Motor neuron (in vitro differentiated cells): Measurements from ENCODE around the gene TESK2. TPM values are rescaled to one million over a fixed set of nuclear protein-coding genes. Genes with fewer than 3 reads are reported as not detected.
A peak's percentile ranks its signal among the peaks of the same experiment; 100 is the strongest.
"Not testable (repeated sequence)": the region's sequence is repeated elsewhere in the genome, so short reads cannot be mapped to it uniquely, and the experiment has no call there.

Source experiments
- ATAC-seq, 8 experiments: fragments of 200-7000 bp; cut with Tn5 transposase; replicated peaks in 6 of 8; 2 replicates each; pipeline ENCODE4 v1.8.0; 2021; ENCODE audit warnings: mild to moderate bottlenecking in 8 of 8, moderate library complexity in 8 of 8
- H3K27ac ChIP-seq, 2 donors: fragments of 250-450 bp; sonication (Bioruptor Pico); 2 replicates each; pipeline ENCODE4 v1.9.0; 2021; ENCODE audit warnings: antibody characterized with exemption in 2 of 2, mild to moderate bottlenecking in 2 of 2, moderate library complexity in 1 of 2
- H3K4me1 ChIP-seq, 2 donors: fragments of 250-450 bp; sonication (Bioruptor Pico); replicated peaks in 1 of 2; 2 replicates each; pipeline ENCODE4 v1.6.1; 2021; ENCODE audit warnings: antibody characterized with exemption in 2 of 2, mild to moderate bottlenecking in 2 of 2, moderate library complexity in 1 of 2
- H3K4me3 ChIP-seq, 5 donors: fragments of 250-450 bp; sonication (Bioruptor Pico); 2 replicates each; pipeline ENCODE4 v1.9.0; 2021; ENCODE audit warnings: antibody characterized with exemption in 5 of 5, mild to moderate bottlenecking in 5 of 5, moderate library complexity in 4 of 5
- WGBS, 10 experiments: fragments of 450-650 bp; shearing (Covaris generic); methylation state at CpG; one replicate each; pipeline ENCODE4 v1.0.0; 2022; 5-methylcytosine and 5-hydroxymethylcytosine counted together
- in situ Hi-C, 9 experiments: fragments of 400-800 bp; cut with MboI; loops; one replicate each; pipeline ENCODE4 v1.15.0; 2021; ENCODE audit warnings: low sequenced_read_pairs in 9 of 9, low pct_unique_long_range_greater_than_20kb in 2 of 9; ENCODE audit not compliant: unreplicated experiment in 9 of 9
- total RNA-seq, 8 experiments: library from RNA; unstranded; fragments of 300-600 nt; gene quantifications; 2 replicates each; pipeline versions ENCODE4 v1.2.3 to v1.2.4, GENCODE V29; 2022

Gene TESK2
- total RNA-seq, 8 experiments from 2014 or later, result 1.1 to 17.3 (median 2.0) TPM

- Histone ChIP-seq H3K27ac (no peak overlapping the region), H3K4me1 (no peaks in the 10 kb centered on the region), H3K4me3 (no peak overlapping the region)
- ATAC-seq, result no peak
- in situ Hi-C loops, result loop anchor here in 1 of 9 experiments (25.0 kb wide), 1 partner anchor 192 kb away; the partner anchor contains the start of gene AKR1A1
Measured at GRCh38 chr1:45370575-45370974, 120.4 kb downstream of the TESK2 start.

- in situ Hi-C loops, result loop anchor here in 1 of 9 experiments (25.0 kb wide), 1 partner anchor 197 kb away; the partner anchor contains the start of gene AKR1A1
- ATAC-seq, result no peak
- WGBS, 10 experiments, result 50 to 100% (median 74%) methylated on average over 1 to 6 of the region's 6 CpGs; no CpG with 5 or more reads in 1 of the 10 experiments
- Histone ChIP-seq H3K4me3 (no peak overlapping the region), H3K4me1 (peaks cover 11% of the 10 kb centered on the region in 2 donors), H3K27ac (no peak overlapping the region)
Measured at GRCh38 chr1:45365051-45365450, 125.9 kb downstream of the TESK2 start.

- no peak overlapping the region for H3K27ac ChIP-seq
- peaks cover 11 to 13% of the 10 kb centered on the region in 2 donors for H3K4me1 ChIP-seq
- ATAC-seq, result no peak
- WGBS, 10 experiments, result 75 to 100% (median 94%) methylated on average over 1 to 2 of the region's 2 CpGs; no CpG with 5 or more reads in 2 of the 10 experiments
- in situ Hi-C loops, result loop anchor here in 1 of 9 experiments (25.0 kb wide), 1 partner anchor 198 kb away; the partner anchor contains the start of gene AKR1A1
- no peak overlapping the region for H3K4me3 ChIP-seq
Measured at GRCh38 chr1:45364294-45364693, 126.7 kb downstream of the TESK2 start.

- 0 to 51% (median 30%) methylated on average over 2 to 7 of the region's 7 CpGs; no CpG with 5 or more reads in 3 of the 10 experiments for WGBS, 10 experiments
- in situ Hi-C loops, result loop anchor here in 1 of 9 experiments (25.0 kb wide), 1 partner anchor 201 kb away; the partner anchor contains the start of gene AKR1A1
- peak; percentile 59 to 99 (median 85) for ATAC-seq
- H3K27ac ChIP-seq, H3K4me3 ChIP-seq: not testable (repeated sequence)
- H3K4me1 ChIP-seq, result peaks cover 11 to 13% of the 10 kb centered on the region in 2 donors
Measured at GRCh38 chr1:45360981-45361380, 130.0 kb downstream of the TESK2 start.

GRCh38 chr1:45359882-45360513, 131.0 kb downstream of the TESK2 start:
- in situ Hi-C loops, result loop anchor here in 3 of 9 experiments (10.0 to 25.0 kb wide), 2 partner anchors 135 to 202 kb away; partner anchors contain the start of genes TESK2 (in 2 of the 3) and AKR1A1 (in 1 of the 3)
- Histone ChIP-seq H3K4me3 (no peak overlapping the region), H3K4me1 (peaks cover 11 to 13% of the 10 kb centered on the region in 2 donors), H3K27ac (no peak overlapping the region)
- ATAC-seq, result peak in 6 of 8 experiments; percentile 13 to 39 (median 31)
- WGBS, 10 experiments, result 4 to 83% (median 41%) methylated on average over 2 to 7 of the region's 7 CpGs; no CpG with 5 or more reads in 1 of the 10 experiments

- no peak overlapping the region for H3K27ac ChIP-seq
- in situ Hi-C loops, result loop anchor here in 3 of 9 experiments (10.0 to 25.0 kb wide), 2 partner anchors 139 to 206 kb away; partner anchors contain the start of genes TESK2 (in 2 of the 3) and AKR1A1 (in 1 of the 3)
- WGBS, 10 experiments, result 35 to 100% (median 83%) methylated on average over 2 to 4 of the region's 4 CpGs
- ATAC-seq, result no peak
- H3K4me3 ChIP-seq, result no peak overlapping the region
- peaks cover 10 to 13% of the 10 kb centered on the region in 2 donors for H3K4me1 ChIP-seq
Measured at GRCh38 chr1:45356186-45356585, 134.8 kb downstream of the TESK2 start.

GRCh38 chr1:45355683-45356082, 135.3 kb downstream of the TESK2 start:
- in situ Hi-C loops, result loop anchor here in 3 of 9 experiments (10.0 to 25.0 kb wide), 2 partner anchors 139 to 207 kb away; partner anchors contain the start of genes TESK2 (in 2 of the 3) and AKR1A1 (in 1 of the 3)
- peaks cover 5 to 8% of the 10 kb centered on the region in 2 donors for H3K4me1 ChIP-seq
- no peak for ATAC-seq
- 29 to 89% (median 64%) methylated on average over 1 to 2 of the region's 2 CpGs for WGBS, 10 experiments
- H3K27ac ChIP-seq, result no peak overlapping the region
- no peak overlapping the region for H3K4me3 ChIP-seq

GRCh38 chr1:45354838-45355237, 136.1 kb downstream of the TESK2 start:
- H3K4me3 ChIP-seq, result no peak overlapping the region
- ATAC-seq, result no peak
- in situ Hi-C loops, result loop anchor here in 3 of 9 experiments (10.0 to 25.0 kb wide), 2 partner anchors 140 to 207 kb away; partner anchors contain the start of genes TESK2 (in 2 of the 3) and AKR1A1 (in 1 of the 3)
- no peak overlapping the region for H3K27ac ChIP-seq
- H3K4me1 ChIP-seq, result no peaks in the 10 kb centered on the region
- 82 to 100% (median 93%) methylated on average over 1 to 4 of the region's 4 CpGs; no CpG with 5 or more reads in 3 of the 10 experiments for WGBS, 10 experiments

GRCh38 chr1:45353685-45354084, 137.3 kb downstream of the TESK2 start:
- Histone ChIP-seq H3K4me3 (no peak overlapping the region), H3K27ac (no peak overlapping the region), H3K4me1 (no peaks in the 10 kb centered on the region)
- no peak for ATAC-seq
- in situ Hi-C loops, result loop anchor here in 3 of 9 experiments (10.0 to 25.0 kb wide), 2 partner anchors 141 to 209 kb away; partner anchors contain the start of genes TESK2 (in 2 of the 3) and AKR1A1 (in 1 of the 3)
- WGBS, 10 experiments, result 83 to 100% (median 91%) methylated on average over 1 to 2 of the region's 2 CpGs; no CpG with 5 or more reads in 3 of the 10 experiments

GRCh38 chr1:45351508-45351907, 139.5 kb downstream of the TESK2 start:
- ATAC-seq, result no peak
- H3K27ac ChIP-seq, result no peak overlapping the region
- H3K4me3 ChIP-seq, result no peak overlapping the region
- in situ Hi-C loops, result loop anchor here in 3 of 9 experiments (10.0 to 25.0 kb wide), 2 partner anchors 143 to 211 kb away; partner anchors contain the start of genes TESK2 (in 2 of the 3) and AKR1A1 (in 1 of the 3)
- 30 to 84% (median 63%) methylated on average over 2 to 5 of the region's 5 CpGs; no CpG with 5 or more reads in 5 of the 10 experiments for WGBS, 10 experiments
- no peaks in the 10 kb centered on the region for H3K4me1 ChIP-seq

- 60 to 100% (median 88%) methylated on average over 1 to 3 of the region's 3 CpGs; no CpG with 5 or more reads in 3 of the 10 experiments for WGBS, 10 experiments
- peak in 3 of 8 experiments; percentile 7 to 59 (median 36) for ATAC-seq
- H3K27ac ChIP-seq, result no peak overlapping the region
- H3K4me3 ChIP-seq, result no peak overlapping the region
- no peaks in the 10 kb centered on the region for H3K4me1 ChIP-seq
- in situ Hi-C loops, result loop anchor here in 1 of 9 experiments (5.0 kb wide), 1 partner anchor 143 kb away; the partner anchor contains the start of gene TESK2
Measured at GRCh38 chr1:45348966-45349677, 141.8 kb downstream of the TESK2 start.

- in situ Hi-C loops, result loop anchor here in 1 of 9 experiments (5.0 kb wide), 1 partner anchor 144 kb away; the partner anchor contains the start of gene TESK2
- Histone ChIP-seq H3K4me3 (no peak overlapping the region), H3K27ac (no peak overlapping the region), H3K4me1 (no peaks in the 10 kb centered on the region)
- ATAC-seq, result peak in 2 of 8 experiments; percentile 27 to 30
- 50 to 100% (median 89%) methylated on average over 1 of the region's 1 CpG; no CpG with 5 or more reads in 5 of the 10 experiments for WGBS, 10 experiments
Measured at GRCh38 chr1:45348609-45348965, 142.4 kb downstream of the TESK2 start.
